Measurements from ENCODE around the gene SPATA31E1. TPM values are rescaled to one million over a fixed set of nuclear protein-coding genes. Genes with fewer than 3 reads are reported as not detected.

SPATA31E1 gene
- total RNA-seq, 1 donor from 2014 or later = not detected

DNA sequence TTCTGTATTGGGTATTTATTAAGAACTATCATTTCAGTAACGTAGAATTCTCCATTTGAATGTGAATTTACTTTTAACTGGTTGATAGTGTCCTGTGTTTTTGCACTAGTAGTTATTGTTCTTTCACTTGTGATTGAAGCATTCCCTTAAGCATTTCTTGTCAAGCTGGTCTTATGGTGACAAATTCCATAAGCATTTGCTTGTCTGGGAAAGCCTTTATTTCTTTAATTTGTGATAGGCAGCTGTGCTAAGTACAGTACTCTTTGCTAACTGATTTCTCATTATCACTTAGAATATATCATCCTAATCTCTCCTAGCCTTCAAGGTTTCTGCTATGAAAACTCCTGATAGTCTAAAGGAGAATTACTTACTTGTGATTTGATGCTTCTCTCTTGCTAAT lies 21.3 kb upstream of the SPATA31E1 start:
- DNase-seq (ENCODE audit: low spot score) = no peak
- H3K9me3 Mint-ChIP-seq = peaks cover 31% of the 10 kb centered on the region
- Histone ChIP-seq H3K27ac (no peak overlapping the region), H4K20me1 (ENCODE audit: low read depth) (no peaks in the 10 kb centered on the region), H3K9me3 (ENCODE audit: low read depth) (no peaks in the 10 kb centered on the region), H3K4me1 (no peaks in the 10 kb centered on the region), H3K4me2 (no peak overlapping the region), H3K4me3 (no peak overlapping the region), H3F3A (ENCODE audit: low read depth) (no peaks in the 10 kb centered on the region), H3K79me2 (ENCODE audit: low read depth) (no peaks in the 10 kb centered on the region), H2AFZ (replicated peaks) (no peak overlapping the region), H3K36me3 (no peaks in the 10 kb centered on the region), H3K9ac (no peak overlapping the region), H3K27me3 (no peaks in the 10 kb centered on the region)
- H3K36me3 Mint-ChIP-seq = peaks cover 1% of the 10 kb centered on the region
- TF ChIP-seq, protein P1, sequence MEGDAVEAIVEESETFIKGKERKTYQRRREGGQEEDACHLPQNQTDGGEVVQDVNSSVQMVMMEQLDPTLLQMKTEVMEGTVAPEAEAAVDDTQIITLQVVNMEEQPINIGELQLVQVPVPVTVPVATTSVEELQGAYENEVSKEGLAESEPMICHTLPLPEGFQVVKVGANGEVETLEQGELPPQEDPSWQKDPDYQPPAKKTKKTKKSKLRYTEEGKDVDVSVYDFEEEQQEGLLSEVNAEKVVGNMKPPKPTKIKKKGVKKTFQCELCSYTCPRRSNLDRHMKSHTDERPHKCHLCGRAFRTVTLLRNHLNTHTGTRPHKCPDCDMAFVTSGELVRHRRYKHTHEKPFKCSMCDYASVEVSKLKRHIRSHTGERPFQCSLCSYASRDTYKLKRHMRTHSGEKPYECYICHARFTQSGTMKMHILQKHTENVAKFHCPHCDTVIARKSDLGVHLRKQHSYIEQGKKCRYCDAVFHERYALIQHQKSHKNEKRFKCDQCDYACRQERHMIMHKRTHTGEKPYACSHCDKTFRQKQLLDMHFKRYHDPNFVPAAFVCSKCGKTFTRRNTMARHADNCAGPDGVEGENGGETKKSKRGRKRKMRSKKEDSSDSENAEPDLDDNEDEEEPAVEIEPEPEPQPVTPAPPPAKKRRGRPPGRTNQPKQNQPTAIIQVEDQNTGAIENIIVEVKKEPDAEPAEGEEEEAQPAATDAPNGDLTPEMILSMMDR (IDR thresholded peaks at IDR 0.05) = no peak
- TF ChIP-seq EZH2phosphoT487 (IDR thresholded peaks at IDR 0.05) = no peak
- H3K4me1 Mint-ChIP-seq = no peaks in the 10 kb centered on the region
- no peaks in the 10 kb centered on the region for H3K27me3 Mint-ChIP-seq (ENCODE audit: insufficient read depth, low read depth)
- H3K27ac Mint-ChIP-seq = no peak overlapping the region
- H3K4me3 Mint-ChIP-seq = no peak overlapping the region

DNA sequence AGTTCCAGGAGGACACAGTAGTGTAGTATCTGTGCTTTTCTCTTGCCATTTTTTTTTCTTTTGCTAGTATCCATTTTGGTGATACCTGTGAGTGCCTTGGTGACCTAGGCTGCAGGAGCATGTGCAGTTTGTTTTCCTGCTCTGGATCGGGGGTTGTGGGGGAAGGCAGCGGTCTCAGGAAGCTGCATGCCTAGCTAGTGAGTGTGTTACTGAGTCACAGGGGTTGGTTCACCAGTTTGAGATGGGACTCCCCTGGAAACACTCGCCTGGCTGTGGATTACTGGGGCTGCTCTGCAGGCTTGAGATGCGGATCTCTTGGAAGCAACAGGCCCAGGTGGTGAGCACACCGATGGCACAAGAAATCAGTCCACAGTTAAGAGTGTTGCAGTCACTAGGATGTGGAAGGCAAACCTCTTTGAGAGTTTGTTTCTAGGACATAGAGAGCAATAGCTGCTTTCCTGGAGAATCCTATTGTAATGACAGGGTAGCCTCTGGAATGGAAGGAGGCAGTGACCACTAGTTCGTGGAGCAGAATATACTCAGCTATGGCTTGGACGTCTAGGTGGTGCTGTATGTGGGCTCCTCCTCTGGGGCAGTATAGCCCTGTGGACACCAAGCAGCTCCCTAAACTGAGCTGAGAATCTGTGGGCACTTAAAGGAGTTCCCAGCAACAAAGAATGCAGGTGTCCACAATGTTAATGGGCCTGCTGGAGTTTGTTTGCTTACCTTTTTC lies 20.0 kb upstream of the SPATA31E1 start:
- H3K4me3 ChIP-seq = no peak overlapping the region
- no peaks in the 10 kb centered on the region for H3K79me2 ChIP-seq (ENCODE audit: low read depth)
- Mint-ChIP-seq H3K9me3 (peaks cover 29% of the 10 kb centered on the region), H3K4me1 (no peaks in the 10 kb centered on the region), H3K36me3 (peaks cover 1% of the 10 kb centered on the region), H3K27ac (no peak overlapping the region), H3K4me3 (no peak overlapping the region), H3K27me3 (ENCODE audit: insufficient read depth, low read depth) (no peaks in the 10 kb centered on the region)
- no peaks in the 10 kb centered on the region for H3K27me3 ChIP-seq
- DNase-seq (ENCODE audit: low spot score) = no peak
- H4K20me1 ChIP-seq (ENCODE audit: low read depth) = no peaks in the 10 kb centered on the region
- H3K4me1 ChIP-seq = no peaks in the 10 kb centered on the region
- no peaks in the 10 kb centered on the region for H3K9me3 ChIP-seq (ENCODE audit: low read depth)
- H3F3A ChIP-seq (ENCODE audit: low read depth) = no peaks in the 10 kb centered on the region
- no peak overlapping the region for H3K27ac ChIP-seq
- H2AFZ ChIP-seq (replicated peaks) = no peak overlapping the region
- TF ChIP-seq EZH2 (IDR thresholded peaks at IDR 0.05) (no peak), EZH2phosphoT487 (IDR thresholded peaks at IDR 0.05) (no peak)
- TF ChIP-seq, protein P1 (IDR thresholded peaks at IDR 0.05) = no peak
- H3K4me2 ChIP-seq = no peak overlapping the region
- no peak overlapping the region for H3K9ac ChIP-seq
- H3K36me3 ChIP-seq = no peaks in the 10 kb centered on the region

DNA sequence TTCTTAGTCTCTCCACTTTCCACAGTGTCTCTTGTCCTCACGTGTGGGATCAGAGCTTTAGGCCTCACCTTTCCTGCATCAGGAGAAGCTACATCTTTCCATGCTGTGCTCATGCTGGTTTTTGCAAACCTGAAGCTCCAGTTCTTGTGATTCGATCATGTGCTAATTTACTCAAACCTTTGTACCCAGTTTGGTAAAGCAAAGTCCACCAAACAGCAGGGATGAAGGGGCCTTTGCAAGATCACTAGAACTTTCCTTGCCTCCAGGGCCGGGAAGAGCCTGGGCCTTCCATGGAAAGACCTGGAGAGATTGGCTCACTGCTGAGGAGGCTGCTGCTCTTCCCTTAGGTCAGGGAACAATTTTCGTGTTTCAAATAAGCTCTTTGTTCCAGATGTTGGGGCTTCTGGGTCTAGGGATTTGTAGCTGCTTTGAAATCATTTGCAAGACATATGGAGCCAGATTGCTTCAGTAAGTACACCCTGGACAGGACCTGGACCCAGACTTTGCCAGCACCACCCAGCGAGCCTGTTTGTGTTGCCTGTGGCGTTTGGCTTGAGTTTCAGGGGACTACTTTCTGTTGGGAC lies 18.7 kb upstream of the SPATA31E1 start:
- Histone ChIP-seq H3F3A (ENCODE audit: low read depth) (no peaks in the 10 kb centered on the region), H3K4me2 (no peak overlapping the region), H3K9me3 (ENCODE audit: low read depth) (no peaks in the 10 kb centered on the region), H3K79me2 (ENCODE audit: low read depth) (no peaks in the 10 kb centered on the region), H3K9ac (no peak overlapping the region), H2AFZ (replicated peaks) (no peak overlapping the region), H3K4me3 (no peak overlapping the region), H4K20me1 (ENCODE audit: low read depth) (no peaks in the 10 kb centered on the region), H3K27me3 (no peaks in the 10 kb centered on the region), H3K36me3 (no peaks in the 10 kb centered on the region), H3K27ac (no peak overlapping the region), H3K4me1 (no peaks in the 10 kb centered on the region)
- Mint-ChIP-seq H3K27ac (no peak overlapping the region), H3K4me1 (no peaks in the 10 kb centered on the region), H3K27me3 (ENCODE audit: insufficient read depth, low read depth) (no peaks in the 10 kb centered on the region), H3K9me3 (peaks cover 25% of the 10 kb centered on the region), H3K4me3 (no peak overlapping the region), H3K36me3 (peaks cover 1% of the 10 kb centered on the region)
- no peak for DNase-seq (ENCODE audit: low spot score)
- TF ChIP-seq EZH2phosphoT487 (IDR thresholded peaks at IDR 0.05) (no peak), EZH2 (IDR thresholded peaks at IDR 0.05) (no peak)
- TF ChIP-seq, protein P1 (IDR thresholded peaks at IDR 0.05) = no peak
